GM18526 (cell line): ENCODE measurements around the gene ADAMTS14.

Experiments
- POLR2A ChIP-seq: IDR thresholded peaks from 3 replicates; pipeline ENCODE4 v1.6.1; 2011; ENCODE audit not compliant: insufficient read length; ENCODE audit errors: extremely low read depth

ADAMTS14 gene

DNA sequence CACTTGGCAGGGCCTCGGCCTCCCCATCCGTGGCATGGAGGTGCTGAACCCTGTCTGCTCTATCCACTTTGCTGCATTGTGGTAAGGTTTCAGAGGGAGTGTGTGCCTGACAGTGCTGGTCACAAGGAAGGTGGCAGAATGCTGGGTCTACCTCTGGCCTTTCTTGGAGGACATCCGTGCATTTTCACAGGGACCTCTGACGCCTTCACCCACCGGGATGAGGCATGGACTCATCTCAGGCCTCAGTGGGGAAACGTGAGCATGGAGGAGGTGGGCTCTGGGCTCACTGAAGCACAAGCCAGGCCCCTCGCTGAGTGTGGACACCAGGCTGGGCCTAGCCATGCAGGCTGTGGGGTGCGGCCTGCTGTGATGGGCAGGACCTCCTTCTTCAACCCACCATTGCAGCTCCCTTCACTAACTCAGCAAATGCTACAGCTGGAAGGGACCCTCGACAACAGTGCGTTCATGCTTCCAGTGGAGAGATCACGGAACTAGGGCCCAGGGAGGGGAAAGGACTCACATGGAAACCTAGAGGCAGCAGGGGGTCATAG lies 104.2 kb downstream of the ADAMTS14 start:
- TF ChIP-seq POLR2A: no peak

DNA sequence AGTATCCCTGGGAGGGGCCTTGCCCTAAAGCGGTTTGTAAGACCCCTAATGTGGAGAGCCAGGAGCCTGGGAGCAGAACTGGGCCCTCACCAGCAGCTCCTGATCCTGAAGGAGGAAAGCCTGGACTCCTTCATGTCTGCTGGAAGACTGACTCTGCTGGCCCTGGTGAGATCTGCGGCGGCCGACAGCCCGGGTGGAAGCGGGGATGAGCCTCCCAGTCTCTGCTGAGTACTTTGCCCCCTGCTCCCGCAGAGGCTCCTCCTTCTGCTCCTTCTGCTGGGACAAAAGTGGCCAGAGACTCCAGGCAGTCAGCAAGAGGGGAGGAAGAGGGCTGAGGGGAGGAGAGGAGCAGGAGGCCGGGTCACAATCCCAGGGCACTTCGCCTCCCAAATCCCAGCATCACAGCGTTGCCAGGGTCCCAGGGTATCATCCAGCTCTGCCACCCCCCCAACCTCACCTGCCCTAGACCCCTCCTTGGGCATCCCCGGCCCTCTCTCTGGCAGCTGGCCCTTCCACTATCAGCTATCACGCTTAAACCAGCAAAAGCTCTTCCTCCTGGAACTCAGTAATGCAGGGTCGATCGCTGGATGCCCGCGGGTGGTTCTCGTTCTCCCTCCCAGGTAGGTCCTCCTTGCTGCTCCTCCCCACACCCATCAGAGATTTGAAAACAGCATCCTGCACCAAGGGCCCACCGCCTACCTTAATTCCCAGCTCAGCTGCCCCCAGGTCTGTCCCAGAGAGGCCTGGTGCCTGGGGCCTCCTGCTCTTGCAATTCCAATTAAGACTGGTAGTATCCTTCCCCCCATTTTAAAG lies 105.0 kb downstream of the ADAMTS14 start:
- no peak for TF ChIP-seq POLR2A

DNA sequence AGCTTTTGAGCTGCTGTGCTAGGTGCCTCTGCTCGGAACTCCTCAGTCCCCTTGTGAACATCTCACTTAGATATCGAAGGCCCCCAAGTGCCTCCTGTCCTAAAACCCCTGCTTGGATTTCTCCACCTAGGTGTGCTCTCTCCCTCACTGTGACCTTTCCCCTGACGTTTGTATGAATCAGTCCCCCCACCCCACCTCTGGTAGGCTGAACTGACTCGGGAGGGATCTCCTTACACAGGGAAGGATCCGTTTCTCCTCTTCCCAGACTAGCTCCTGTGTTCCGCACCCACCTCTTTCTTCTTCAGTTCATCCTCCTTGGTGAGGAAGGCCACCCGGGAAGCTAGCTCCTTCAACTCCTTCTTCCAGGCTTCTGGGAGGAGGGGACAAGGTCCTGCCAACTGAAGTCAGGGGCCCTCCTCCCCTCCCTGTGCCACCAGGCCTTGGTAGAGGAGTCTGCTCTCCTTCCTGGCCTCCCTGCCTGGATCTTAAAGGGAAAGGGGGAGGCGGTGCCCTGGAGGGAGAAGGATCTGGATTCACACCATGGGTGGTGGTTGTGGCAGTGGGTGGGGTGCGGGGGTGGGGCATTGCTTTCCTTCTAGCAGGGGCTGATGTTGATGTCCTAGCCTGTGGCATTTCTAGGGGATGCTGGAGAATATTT lies 106.1 kb downstream of the ADAMTS14 start:
- no peak for TF ChIP-seq POLR2A

DNA sequence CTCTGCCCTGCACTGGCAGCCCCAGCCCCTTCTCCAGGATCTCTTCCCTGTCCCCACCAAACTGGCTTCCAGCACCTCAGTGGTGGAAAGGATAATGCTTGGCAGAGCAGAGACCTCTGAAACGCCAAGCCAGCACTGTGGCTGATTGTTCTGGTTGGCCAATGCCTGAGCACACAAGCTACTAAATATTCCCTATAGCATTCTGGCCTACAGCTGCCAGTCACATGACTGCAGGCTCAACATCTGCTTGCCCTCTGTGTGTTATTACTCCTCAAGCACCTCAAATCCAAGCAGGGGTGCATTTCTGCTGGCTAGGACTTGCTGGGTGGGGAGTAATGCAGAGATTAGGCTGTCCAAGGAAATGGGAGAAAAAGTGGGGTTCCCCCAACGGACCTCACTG lies 106.8 kb downstream of the ADAMTS14 start:
- TF ChIP-seq POLR2A: no peak

DNA sequence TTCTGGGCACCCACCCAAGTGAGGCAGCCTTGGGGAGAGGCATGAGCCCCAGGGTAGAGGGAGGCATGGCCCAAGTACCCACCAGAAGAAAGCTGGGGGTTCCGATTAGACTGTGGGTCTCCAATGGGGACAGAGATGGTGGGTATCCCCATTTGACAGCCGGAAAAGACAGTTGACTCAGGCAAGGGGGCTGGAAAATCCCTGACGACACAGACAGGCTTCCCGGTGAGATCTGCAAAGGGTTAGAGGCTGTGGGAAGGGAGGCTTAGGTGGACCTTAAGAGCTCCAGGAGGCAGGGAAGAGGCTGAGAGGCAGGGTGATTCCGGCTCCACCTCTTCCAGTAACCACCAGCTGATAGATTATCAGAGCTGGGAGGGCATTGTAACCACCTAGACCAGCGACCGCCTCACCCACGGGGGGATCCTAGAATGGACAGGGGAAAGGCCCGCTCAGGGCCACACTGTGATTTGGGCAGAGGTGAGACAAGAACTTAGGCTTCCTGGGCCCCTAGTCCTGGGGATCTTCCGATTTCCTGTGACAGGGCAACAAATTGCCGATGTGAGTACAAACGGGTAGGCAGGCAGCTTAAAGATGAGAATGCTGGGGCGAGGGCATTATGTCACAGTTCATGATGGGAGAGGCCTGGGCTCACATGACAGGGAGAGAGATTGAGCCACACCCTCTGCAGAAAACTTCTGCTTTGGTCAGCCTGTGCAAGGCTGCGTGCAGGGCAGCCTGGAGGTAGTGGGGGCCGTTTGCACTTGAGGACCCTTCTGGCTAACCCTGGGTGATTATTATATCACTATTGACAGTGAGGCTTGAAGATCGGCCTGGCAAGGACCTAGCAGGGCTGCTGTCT lies 107.4 kb downstream of the ADAMTS14 start:
- no peak for TF ChIP-seq POLR2A

DNA sequence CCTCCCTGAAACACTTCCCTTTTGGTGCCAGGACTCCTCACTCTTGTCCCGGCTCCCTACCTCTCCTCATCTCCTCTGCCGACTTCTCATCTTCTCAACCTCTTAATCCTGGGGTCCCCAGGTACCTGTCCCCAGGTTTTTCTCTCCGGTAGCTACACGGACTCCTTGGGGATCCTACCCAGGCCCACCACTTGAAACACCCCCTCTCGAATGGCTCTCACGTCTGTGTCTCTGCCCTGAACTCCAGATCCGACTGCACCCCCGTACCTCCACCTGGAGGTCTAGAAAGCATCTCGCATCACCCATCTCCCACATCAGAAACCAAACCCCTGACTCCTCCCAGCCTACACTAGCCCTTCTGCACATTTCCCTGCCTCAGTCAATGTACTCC lies 108.1 kb downstream of the ADAMTS14 start:
- no peak for TF ChIP-seq POLR2A

DNA sequence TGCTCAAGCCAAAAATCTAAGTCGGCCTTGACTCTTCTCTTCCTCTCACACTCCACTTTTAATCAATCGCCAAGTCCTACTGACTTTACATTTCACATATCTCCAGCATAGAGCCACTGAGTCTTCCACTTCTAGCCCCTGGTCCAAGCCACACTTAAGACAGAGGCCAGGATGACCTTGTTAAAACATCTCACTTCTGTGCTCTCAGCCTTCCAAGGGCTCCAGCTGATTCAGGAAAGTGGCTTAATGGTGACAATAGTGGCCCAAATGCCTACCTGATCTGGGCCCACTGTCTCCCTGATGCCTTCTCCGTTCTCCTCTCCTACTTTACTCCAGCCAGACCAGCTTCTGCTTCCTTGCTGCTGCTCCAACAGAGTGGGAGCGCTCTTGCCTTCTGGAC lies 108.5 kb downstream of the ADAMTS14 start:
- TF ChIP-seq POLR2A: no peak

DNA sequence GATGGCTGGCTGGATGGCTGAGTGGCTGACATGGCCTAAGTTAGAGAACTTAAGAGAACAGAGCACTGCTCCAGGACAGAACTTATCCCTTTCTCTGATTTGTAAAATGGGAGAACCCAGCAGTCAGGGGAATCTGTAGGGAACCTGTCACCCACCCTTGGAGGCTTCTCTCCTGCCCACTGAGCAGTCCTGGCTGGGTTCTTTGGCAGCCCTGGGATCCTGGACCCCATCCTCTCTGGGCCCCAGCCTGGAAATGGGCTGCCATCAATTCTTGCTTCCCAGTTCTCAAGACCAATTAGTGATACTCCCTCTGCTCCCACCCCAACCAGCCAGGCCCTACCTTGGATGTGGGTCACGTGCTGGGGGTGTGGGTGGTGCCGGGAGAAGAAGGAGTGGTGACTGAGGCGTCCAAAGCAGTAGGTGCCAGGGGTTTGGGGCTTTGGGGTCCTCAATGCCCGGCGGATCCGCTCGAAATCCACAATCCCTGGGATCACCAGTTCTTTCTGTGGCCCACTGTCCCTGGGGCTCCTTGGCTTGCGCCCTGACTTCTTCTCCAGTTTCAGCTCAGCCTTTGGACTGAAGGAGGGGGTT lies 109.2 kb downstream of the ADAMTS14 start:
- no peak for TF ChIP-seq POLR2A

DNA sequence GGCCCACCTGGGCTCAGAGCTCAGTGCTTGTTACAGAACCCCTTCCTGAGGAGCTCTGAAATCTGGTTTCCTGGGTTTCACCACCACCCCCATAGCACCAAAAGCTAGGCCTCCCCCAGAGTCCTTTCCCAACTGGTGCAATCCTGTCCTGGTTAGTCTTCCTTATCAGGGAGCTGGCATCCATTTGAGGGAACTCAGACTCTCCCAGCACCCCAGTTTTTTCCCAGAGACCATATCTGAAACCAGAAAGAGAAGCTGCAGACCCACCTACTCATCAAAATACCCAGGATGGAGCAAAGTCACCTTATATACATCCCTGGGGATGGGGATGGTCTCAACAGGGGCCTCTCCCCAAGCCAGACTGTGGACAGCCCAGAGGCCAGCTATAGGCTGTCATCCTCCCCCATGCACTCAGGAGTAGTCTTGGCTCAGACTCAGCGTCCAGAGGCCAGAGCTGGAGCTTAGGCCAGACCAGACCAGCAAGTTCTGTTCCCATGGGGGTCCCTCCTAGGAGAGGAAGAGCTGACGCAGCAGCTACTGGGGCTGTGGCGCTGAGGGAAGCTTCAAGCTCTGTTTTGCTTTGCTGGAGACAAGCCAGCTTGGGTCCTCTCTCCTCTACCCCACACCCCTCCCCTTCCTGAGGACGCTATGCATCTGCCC lies 109.9 kb downstream of the ADAMTS14 start:
- TF ChIP-seq POLR2A: no peak

DNA sequence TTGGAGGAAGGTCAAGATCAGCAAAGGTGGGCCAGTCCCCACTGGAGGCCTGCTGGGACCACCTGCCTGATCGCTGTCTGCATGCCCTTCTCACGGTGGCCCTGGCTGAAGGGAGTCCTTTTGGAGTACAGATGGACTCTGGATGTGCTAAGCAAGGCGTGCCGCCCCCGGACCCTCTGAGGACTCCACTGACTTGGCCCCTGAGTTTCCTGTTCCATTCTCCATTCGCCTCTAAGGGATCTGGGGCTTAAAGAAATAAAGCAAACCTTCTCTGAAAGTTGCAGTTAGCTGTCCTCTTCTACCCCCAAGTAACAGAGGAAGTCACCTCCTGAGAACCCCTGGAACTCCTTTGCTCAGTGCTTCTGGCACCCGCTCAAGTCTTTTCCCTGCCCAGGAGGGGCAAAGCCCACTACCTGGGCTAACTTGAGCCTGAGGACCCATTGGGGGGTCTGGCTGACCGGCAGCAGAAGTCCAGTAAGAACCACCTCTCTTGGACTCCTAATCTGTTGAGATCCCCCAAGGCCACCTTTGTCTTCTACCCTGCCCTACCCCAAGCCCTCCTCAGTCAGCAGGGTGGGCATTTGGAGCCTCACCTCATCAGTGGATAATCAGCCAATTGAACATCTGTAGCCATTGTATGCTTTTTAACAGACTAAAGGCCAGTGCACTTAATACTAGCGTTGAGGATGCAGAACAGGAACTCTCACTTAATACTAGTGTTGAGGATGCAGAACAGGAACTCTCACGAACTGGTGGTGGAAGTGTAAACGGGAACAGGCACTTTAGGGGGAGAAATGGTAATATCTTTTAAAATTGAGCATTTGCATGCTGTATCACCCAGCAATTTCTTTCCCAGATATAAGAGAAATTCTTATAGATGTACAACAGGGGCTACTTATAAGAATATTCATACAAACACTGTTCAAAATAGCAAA lies 110.7 kb downstream of the ADAMTS14 start:
- TF ChIP-seq POLR2A: no peak

DNA sequence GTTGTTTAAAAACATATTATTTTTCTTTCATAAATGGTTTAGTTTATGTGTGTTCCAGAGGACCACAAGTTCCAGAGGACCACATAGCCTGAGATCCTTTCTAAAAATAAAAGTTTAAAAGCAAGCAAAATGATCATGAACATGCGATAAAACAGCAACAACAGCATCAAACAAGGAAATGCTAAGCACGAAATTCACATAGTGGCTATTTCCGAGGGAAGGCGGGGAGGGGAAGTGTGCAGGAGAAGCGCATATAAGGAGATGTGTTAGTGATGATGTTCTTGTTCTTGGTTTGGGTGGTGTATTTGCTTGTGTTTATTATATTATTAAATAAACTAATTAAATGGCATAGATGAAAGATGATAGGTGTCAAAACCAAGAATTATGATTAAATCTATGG lies 111.7 kb downstream of the ADAMTS14 start:
- no peak for TF ChIP-seq POLR2A

DNA sequence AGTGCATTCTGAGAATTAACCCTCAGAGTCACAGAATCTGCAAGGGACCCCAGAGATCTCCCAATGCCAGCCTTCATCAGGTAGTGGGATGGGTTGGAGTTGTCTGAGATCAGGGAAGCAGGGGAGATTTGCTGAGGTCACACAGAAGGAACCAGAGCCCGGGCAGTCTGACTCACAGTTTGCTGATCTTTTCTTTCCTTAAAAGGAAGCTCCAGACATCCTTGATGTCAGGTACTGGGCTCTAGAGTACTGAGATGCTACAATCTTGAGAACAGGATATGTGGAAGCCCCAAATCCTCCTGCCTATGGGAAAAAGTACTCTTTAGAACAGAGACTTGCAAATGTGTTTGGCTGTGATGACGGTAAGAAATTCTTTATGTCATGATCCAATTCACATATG lies 112.2 kb downstream of the ADAMTS14 start:
- TF ChIP-seq POLR2A: no peak

DNA sequence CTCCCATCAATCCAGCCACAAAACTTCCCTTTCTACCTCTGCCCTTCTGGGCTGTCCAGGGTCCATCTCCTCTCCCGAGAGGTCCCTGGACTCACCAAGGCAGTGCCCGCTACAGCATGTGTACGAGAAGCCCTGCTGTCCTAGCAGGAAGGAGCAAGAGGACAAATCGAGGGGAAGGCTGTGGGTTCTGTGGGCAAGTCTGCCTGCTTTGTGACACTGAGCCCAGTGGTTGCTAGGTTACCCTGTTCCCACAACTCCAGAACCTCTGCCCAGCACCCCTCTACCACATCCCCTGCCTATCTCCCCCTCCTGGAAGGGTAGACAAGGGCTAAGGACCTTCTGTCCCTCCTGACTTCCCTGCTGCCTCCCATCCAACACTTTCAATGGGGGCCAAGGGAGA lies 112.9 kb downstream of the ADAMTS14 start, which contains the start of gene TBATA:
TSS of gene TBATA (minus strand) at position 188 of the 400 bp plus-strand sequence. CDS start 1,998 bp downstream, outside the sequence.
- TF ChIP-seq POLR2A: no peak
